ENCODE measurements around the gene USP37. TPM values are rescaled to one million over a fixed set of nuclear protein-coding genes. Genes with fewer than 3 reads are reported as not detected.

USP37 gene
- total RNA-seq, 1 donor from 2014 or later: 11.8 TPM

DNA sequence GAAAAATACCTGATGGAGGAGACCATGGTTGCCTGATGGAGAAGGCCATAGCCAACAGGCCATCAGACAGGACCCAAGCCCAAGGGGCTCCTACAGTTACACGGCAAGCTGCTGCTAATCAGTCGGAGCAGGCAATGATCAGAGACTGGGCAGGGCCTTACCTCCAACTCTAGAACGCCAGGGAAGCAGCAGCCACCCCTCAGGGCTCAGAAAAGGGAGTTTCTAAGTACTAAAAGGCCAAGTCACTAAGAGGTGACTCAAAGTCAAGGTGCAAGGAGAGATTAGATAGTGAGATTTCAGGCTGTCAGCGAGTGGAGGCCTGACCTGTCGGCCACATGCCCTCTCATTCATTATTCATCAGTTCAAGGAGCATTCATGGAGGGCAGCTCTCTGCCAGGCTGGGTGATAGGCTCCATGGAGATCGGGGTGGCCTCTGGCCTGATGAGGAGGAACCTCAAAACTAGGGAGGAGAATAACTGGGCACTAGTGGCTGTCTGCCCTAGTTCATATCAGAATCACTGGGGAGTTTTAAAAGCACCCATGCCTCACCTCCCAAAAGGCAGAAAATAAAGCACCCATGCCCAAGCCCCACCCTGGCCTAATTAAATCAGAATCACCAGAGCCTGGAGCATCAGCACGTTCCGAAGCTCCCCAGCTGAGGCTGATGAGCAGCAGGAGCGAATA lies 145.6 kb downstream of the USP37 start:
- H3K9me3 ChIP-seq: no peaks in the 10 kb centered on the region
- no peak overlapping the region for H3K4me3 ChIP-seq
- intact Hi-C loops (cut with DNase I): no loop called here
- no peaks in the 10 kb centered on the region for H3K36me3 ChIP-seq
- no peak overlapping the region for H3K27ac ChIP-seq
- no peaks in the 10 kb centered on the region for H3K27me3 ChIP-seq
- TF ChIP-seq CTCF (IDR thresholded peaks at IDR 0.05): no peak
- no peaks in the 10 kb centered on the region for H3K4me1 ChIP-seq
- no peak for DNase-seq (ENCODE audit: low spot score in 2 of 2)

GRCh38 chr2:218421027-218421426 lies 147.1 kb downstream of the USP37 start:
- H3K9me3 ChIP-seq: no peaks in the 10 kb centered on the region
- intact Hi-C loops (cut with DNase I): no loop called here
- TF ChIP-seq CTCF (IDR thresholded peaks at IDR 0.05): no peak
- H3K27ac ChIP-seq: no peak overlapping the region
- H3K4me3 ChIP-seq: no peak overlapping the region
- DNase-seq (ENCODE audit: low spot score in 2 of 2): no peak
- H3K36me3 ChIP-seq: no peaks in the 10 kb centered on the region
- no peaks in the 10 kb centered on the region for H3K4me1 ChIP-seq
- H3K27me3 ChIP-seq: no peaks in the 10 kb centered on the region

DNA sequence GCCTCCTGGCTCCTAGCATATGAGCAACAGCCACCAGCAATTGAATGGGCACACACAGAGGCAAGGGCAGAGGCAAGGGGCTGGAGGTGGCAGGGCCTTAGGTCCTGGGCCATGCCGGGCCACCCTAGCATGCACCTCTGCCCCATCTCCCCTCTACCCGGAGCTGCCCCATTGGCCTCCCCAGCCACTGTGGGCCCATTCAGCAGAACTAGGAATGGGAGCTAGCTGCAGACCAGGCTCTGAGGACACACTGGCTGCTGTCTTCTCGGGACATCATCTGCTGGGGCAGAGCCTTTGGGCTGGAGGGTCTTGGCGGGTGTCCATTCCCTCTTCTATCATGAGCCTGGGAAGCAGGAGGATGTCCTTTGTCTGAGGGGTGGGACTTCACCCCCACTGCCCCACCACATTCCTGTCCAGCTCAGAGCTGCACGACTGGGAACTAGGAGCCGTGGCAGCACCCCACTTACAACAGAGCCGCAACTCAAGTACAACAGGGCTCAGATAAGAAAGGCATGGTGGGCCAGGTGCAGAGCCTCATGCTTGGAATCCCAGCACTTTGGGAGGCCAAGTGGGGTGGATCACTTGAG lies 148.4 kb downstream of the USP37 start:
- Histone ChIP-seq H3K27ac (no peak overlapping the region), H3K9me3 (no peaks in the 10 kb centered on the region), H3K27me3 (no peaks in the 10 kb centered on the region), H3K36me3 (no peaks in the 10 kb centered on the region), H3K4me1 (no peaks in the 10 kb centered on the region), H3K4me3 (no peak overlapping the region)
- intact Hi-C loops (cut with DNase I): no loop called here
- no peak for TF ChIP-seq CTCF (IDR thresholded peaks at IDR 0.05)
- no peak for DNase-seq (ENCODE audit: low spot score in 2 of 2)

DNA sequence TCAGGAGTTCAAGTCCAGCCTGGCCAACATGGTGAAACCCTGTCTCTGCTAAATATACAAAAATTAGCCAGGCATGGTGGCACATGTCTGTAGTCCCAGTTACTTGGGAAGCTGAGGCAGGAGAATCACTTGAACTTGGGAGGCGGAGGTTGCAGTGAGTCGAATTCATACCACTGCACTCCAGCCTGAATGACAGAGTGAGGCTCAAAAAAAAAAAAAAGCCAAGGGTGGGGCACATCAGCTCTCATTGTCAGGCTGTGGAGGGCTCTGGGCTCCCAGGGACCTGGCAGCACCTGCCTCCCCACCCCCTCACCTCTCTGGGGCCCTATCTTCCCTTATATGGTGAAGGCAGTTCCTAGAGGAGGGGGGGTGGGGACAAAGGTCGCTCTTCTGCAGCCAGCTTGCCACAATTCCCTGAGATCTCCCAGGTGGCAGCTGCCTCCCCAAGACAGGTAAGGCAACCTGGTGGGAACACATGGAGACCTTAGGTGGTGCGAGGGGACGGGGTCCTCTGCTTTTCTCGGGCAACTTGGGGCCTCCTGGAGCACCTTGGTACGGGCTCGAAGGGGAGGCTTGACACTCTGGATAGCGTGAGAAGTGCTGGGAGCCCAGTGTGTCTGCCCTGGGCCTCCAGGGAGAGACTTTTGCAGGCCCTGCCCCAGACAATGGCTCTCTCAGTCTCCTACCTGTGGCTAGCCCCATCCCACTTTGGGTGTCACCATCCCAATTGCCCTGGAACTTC lies 149.3 kb downstream of the USP37 start, which contains the start of gene VIL1:
Gene VIL1, plus strand, starts transcription at position 407 of the 742 bp plus-strand sequence. CDS start 4,656 bp downstream, outside the sequence.
- Histone ChIP-seq H3K4me3 (no peak within 1 kb of the TSS), H3K27ac (no peak within 1 kb of the TSS), H3K36me3 (no peaks in the 10 kb centered on the region), H3K27me3 (no peaks in the 10 kb centered on the region), H3K4me1 (no peaks in the 10 kb centered on the region), H3K9me3 (no peaks in the 10 kb centered on the region)
- intact Hi-C loops (cut with DNase I): no loop called here
- no peak for TF ChIP-seq CTCF (IDR thresholded peaks at IDR 0.05)
- no peak for DNase-seq (ENCODE audit: low spot score in 2 of 2)

DNA sequence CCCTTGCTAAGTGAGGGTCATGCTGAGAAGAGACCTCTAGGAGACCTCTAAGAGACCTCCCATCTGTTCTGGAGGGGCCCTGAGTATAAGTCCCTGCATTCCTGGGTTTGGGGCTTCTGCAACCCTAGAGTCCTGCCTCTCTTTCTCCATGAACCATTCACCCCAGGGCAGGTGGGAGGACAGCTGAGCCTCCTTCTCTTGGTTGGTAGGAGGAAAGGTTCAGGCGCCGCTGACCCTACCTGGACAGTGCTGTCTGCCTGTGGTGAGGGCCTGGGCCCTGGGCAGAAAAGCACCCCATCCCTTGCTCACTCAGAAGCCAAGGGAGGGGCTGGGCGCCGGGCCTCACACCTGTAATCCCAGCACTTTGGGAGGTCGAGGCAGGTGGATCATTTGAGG lies 149.8 kb downstream of the USP37 start:
- Histone ChIP-seq H3K9me3 (no peaks in the 10 kb centered on the region), H3K27ac (no peak overlapping the region), H3K27me3 (no peaks in the 10 kb centered on the region), H3K4me3 (no peak overlapping the region), H3K4me1 (no peaks in the 10 kb centered on the region), H3K36me3 (no peaks in the 10 kb centered on the region)
- DNase-seq (ENCODE audit: low spot score in 2 of 2): no peak
- intact Hi-C loops (cut with DNase I): no loop called here
- TF ChIP-seq CTCF (IDR thresholded peaks at IDR 0.05): no peak

Data from ascending aorta (tissue), 2 donors.